ENCODE results near the gene NEIL3.

Gene NEIL3

DNA sequence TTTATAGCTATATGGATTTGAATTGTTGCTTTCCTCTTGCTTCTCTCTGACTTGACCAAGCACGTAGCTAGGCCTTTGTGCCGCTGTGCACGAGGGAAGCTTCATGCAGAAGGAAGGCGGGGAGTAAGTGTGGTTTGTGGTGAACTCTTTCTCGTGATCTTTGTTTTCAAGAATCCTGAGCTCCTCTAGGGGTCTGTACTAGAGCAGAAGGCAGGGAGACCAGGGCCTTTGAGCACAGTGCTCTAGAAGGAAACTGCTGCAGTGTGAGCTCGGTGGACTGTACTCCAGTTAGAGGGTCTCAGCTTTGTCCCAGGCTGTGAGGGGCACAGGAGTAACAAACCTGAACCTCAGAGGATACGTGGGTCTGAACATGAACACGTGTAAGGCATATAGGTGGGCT, 83.6 kb downstream of the NEIL3 start:
- H3K36me3 ChIP-seq (ENCODE audit: insufficient read depth) = no peaks in the 10 kb centered on the region
- H2AFZ ChIP-seq (ENCODE audit: low read depth) = no peak overlapping the region
- no peak overlapping the region for H3K4me3 ChIP-seq (IDR thresholded peaks at IDR 0.05; ENCODE audit: insufficient read depth, low read depth, low read length)
- no peaks in the 10 kb centered on the region for H3K4me1 ChIP-seq (ENCODE audit: low read depth, poor library complexity, severe bottlenecking)
- no peak overlapping the region for H3K27ac ChIP-seq
- TF ChIP-seq CTCF (conservative IDR thresholded peaks at IDR 0.05; ENCODE audit: low read depth, low read length) = no peak
- no peaks in the 10 kb centered on the region for H4K20me1 ChIP-seq (ENCODE audit: insufficient read depth)
- H3K79me2 ChIP-seq (ENCODE audit: insufficient read depth, low read depth) = no peaks in the 10 kb centered on the region
- H3K4me2 ChIP-seq = no peak overlapping the region
- H3K27me3 ChIP-seq (ENCODE audit: insufficient read depth, low read depth) = no peaks in the 10 kb centered on the region
- no peak overlapping the region for H3K9ac ChIP-seq

- H3K27me3 ChIP-seq (ENCODE audit: insufficient read depth, low read depth) = no peaks in the 10 kb centered on the region
- H4K20me1 ChIP-seq (ENCODE audit: insufficient read depth) = no peaks in the 10 kb centered on the region
- no peak overlapping the region for H3K4me3 ChIP-seq (IDR thresholded peaks at IDR 0.05; ENCODE audit: insufficient read depth, low read depth, low read length)
- no peak overlapping the region for H3K4me2 ChIP-seq
- H3K9ac ChIP-seq = no peak overlapping the region
- no peak overlapping the region for H3K27ac ChIP-seq
- no peak for TF ChIP-seq CTCF (conservative IDR thresholded peaks at IDR 0.05; ENCODE audit: low read depth, low read length)
- no peaks in the 10 kb centered on the region for H3K36me3 ChIP-seq (ENCODE audit: insufficient read depth)
- H3K79me2 ChIP-seq (ENCODE audit: insufficient read depth, low read depth) = no peaks in the 10 kb centered on the region
- H3K4me1 ChIP-seq (ENCODE audit: low read depth, poor library complexity, severe bottlenecking) = no peaks in the 10 kb centered on the region
- H2AFZ ChIP-seq (ENCODE audit: low read depth) = no peak overlapping the region
Measured at GRCh38 chr4:177396352-177396751, 86.7 kb downstream of the NEIL3 start.

- H3K4me3 ChIP-seq (IDR thresholded peaks at IDR 0.05; ENCODE audit: insufficient read depth, low read depth, low read length) = no peak overlapping the region
- no peaks in the 10 kb centered on the region for H3K36me3 ChIP-seq (ENCODE audit: insufficient read depth)
- no peak overlapping the region for H3K27ac ChIP-seq
- TF ChIP-seq CTCF (conservative IDR thresholded peaks at IDR 0.05; ENCODE audit: low read depth, low read length) = no peak
- H3K4me1 ChIP-seq (ENCODE audit: low read depth, poor library complexity, severe bottlenecking) = no peaks in the 10 kb centered on the region
- no peaks in the 10 kb centered on the region for H3K27me3 ChIP-seq (ENCODE audit: insufficient read depth, low read depth)
- H2AFZ ChIP-seq (ENCODE audit: low read depth) = no peak overlapping the region
- no peak overlapping the region for H3K4me2 ChIP-seq
- H3K9ac ChIP-seq = no peak overlapping the region
- H4K20me1 ChIP-seq (ENCODE audit: insufficient read depth) = no peaks in the 10 kb centered on the region
- no peaks in the 10 kb centered on the region for H3K79me2 ChIP-seq (ENCODE audit: insufficient read depth, low read depth)
Measured at GRCh38 chr4:177400030-177400429, 90.4 kb downstream of the NEIL3 start.

GRCh38 chr4:177401658-177402273, 92.1 kb downstream of the NEIL3 start:
- Histone ChIP-seq H3K4me3 (IDR thresholded peaks at IDR 0.05; ENCODE audit: insufficient read depth, low read depth, low read length) (no peak overlapping the region), H3K27ac (no peak overlapping the region), H4K20me1 (ENCODE audit: insufficient read depth) (no peaks in the 10 kb centered on the region), H3K79me2 (ENCODE audit: insufficient read depth, low read depth) (no peaks in the 10 kb centered on the region), H3K36me3 (ENCODE audit: insufficient read depth) (no peaks in the 10 kb centered on the region), H3K9ac (no peak overlapping the region), H3K4me2 (no peak overlapping the region), H3K4me1 (ENCODE audit: low read depth, poor library complexity, severe bottlenecking) (no peaks in the 10 kb centered on the region), H2AFZ (ENCODE audit: low read depth) (no peak overlapping the region), H3K27me3 (ENCODE audit: insufficient read depth, low read depth) (no peaks in the 10 kb centered on the region)
- TF ChIP-seq CTCF (conservative IDR thresholded peaks at IDR 0.05; ENCODE audit: low read depth, low read length) = no peak
